Endometrial microvascular endothelial cells (primary cell): ENCODE measurements around the gene LCORL. TPM values are rescaled to one million over a fixed set of nuclear protein-coding genes. Genes with fewer than 3 reads are reported as not detected.

Experiments used
- in situ Hi-C: cut with HindIII; loops from 2 replicates; pipeline ENCODE4 v1.10.0; 2017; ENCODE audit warnings: low sequenced_read_pairs, low pct_unique_long_range_greater_than_20kb; ENCODE audit errors: inconsistent ontology term
- total RNA-seq: library from RNA; depleted of rRNA; stranded (reverse); fragments of >200 nt; gene quantifications from one replicate; pipeline ENCODE4 v1.2.3, GENCODE V29; 2015; ENCODE audit errors: inconsistent ontology term

LCORL gene
- total RNA-seq, 1 donor from 2014 or later, result 18.0 TPM

DNA sequence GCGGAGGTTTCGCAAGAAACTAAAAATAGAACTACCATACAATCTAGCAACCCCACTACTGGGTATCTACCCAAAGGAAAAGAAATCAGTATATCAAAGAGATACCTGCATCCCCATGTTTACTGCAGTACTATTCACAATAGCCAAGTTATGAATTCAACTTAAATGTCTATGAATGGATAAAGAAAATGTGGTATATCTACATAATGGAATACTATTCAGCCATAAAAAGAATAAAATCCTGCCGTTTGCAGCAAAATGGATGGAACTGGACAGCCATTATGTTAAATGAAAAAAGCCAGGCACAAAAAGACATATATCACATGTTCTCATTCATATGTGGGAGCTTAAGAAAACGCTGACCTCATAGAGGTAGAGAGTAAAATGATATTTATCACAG is 65.3 kb downstream of the LCORL start:
- in situ Hi-C loops, result no loop called here

DNA sequence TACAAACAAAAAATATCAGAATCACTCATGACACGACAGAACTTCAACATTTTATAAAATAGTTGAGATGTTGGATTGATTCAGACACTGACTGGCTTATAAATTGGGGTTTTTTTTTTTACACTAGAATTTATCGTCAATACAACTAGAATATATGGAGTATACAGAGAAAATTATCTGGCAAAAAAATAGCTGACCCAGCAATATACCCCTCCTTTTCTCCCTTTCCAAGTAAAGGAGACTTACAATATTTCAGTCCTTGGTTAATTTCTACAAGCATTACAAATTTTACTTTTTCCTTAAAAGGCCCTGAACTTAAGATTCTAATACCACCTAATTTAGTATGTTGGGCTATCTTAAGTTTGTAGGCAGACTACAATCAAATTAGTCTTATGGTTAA is 76.3 kb downstream of the LCORL start:
- in situ Hi-C loops, result no loop called here

DNA sequence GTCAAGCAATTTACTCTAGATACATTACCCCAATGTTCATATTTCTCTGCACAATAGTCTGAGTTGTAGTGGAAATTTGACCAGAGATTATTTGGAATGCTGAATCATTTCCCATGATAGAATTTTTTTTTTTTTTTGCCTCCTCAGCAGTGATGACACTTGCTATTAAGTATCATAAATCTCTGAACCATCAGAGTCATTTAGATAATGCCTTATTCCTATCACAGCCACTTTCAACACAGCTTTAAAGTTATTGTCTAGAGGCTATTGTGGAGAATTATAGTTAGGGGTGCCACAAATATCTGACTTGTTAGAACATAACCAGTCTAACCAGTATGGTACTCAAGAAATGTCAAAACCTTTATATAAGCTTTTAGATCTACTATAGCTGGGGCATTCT is 79.8 kb downstream of the LCORL start:
- in situ Hi-C loops, result no loop called here

DNA sequence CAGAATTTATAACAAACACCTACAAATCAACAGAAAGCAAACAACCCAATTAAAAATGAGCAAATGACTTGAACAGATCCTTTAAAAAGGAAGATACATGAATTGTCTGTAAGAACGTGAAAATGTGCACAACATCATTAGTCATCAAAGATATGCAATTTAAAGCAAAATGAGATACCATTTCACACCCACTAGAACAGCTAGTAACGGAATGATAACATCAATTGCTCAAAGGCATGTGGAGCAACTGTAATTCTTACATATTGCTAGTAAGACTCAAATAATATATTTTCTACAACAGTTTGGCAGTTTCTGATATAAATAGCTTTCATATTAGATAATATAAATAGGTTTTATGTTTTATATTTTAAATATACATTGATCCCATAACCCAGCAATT is 82.5 kb downstream of the LCORL start:
- in situ Hi-C loops, result no loop called here

DNA sequence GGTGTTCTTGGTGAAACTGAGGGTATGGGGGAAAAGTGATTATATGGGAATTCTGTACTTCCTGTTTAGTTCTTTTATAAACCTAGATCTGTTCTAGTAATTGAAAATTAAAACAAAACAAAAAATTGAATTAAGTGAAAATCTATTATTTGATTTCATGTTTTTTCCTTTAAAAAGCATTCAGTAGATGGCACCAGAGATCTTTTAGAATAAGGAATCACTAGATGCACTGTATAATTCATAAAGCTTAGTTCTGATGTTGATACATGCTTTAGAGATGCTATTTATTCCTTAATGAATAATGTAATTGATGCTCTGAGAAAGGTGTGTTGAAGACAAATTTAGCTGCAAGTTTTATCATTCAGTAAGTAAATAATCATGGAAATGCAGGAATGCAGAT is 87.3 kb downstream of the LCORL start:
- in situ Hi-C loops, result no loop called here

DNA sequence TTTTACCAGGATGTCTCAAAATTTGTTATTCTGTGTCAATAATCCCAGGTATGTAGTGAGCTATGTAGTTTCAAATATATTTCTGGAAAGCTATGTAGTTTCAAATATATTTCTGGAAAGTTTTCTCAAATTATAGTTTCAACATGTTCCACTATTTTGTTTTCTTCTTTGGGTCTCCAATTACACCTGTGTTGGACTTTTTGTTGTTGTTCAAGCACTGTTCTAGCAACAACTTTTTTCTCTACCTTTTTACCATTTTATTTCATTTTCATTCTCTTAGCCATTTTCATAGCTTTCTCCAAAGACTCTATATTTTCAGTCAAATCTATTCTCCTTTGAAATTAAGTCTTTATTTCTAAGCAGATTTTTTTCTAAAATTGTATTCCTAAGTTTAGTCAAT is 88.4 kb downstream of the LCORL start:
- in situ Hi-C loops, result no loop called here

DNA sequence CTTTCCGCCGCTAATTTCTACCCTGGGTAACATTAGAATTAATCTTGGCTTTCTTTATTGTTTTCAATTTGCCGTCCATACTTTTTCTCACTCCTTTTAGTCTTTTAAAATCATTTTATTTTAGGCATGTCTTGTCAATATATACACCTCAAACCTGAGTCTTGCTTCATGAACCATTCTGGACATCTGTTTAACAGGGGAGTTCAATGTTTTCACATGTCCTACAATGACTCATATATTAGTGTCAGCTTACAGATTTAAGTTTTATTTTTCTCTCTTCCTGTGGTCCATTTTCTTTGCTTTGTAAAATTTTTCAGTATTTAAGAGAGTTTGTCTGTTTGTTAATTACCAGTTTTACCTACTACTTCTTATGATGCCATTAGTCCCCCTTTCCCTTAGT is 89.5 kb downstream of the LCORL start:
- in situ Hi-C loops, result no loop called here

DNA sequence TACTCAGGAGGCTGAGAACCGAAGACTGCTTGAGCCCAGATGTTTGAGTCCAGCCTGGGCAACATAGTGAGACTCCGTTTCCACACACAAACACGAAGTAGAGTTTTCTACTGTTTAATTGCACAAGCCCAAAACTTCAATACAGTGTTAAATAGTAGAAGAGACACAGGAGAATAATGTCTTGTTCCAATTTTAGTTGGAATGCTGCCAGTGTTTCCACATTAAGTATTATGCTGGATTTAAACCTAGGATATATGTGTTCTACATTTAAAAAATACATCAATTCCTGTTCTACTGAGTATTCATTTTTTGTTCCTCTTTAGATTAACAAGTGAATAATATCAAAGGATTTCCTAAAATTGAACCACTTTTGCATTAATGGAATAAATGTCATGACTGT is 91.3 kb downstream of the LCORL start:
- in situ Hi-C loops, result no loop called here

DNA sequence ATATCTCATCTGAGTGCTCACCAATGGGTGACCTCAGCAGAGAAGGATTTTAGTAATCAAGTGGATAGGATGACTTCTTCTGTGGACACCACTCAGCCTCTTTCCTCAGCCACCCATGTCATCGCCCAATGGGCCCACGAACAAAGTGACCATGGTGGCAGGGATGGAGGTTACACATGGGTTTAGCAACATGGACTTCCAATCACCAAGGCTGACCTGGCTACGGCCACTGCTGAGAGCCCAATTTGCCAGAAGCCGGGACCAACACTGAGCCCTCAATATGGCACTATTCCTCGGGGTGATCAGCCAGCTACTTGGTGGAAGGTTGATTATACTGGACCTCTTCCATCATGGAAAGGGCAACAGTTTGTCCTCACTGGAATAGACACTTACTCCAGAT is 97.4 kb downstream of the LCORL start:
- in situ Hi-C loops, result no loop called here

DNA sequence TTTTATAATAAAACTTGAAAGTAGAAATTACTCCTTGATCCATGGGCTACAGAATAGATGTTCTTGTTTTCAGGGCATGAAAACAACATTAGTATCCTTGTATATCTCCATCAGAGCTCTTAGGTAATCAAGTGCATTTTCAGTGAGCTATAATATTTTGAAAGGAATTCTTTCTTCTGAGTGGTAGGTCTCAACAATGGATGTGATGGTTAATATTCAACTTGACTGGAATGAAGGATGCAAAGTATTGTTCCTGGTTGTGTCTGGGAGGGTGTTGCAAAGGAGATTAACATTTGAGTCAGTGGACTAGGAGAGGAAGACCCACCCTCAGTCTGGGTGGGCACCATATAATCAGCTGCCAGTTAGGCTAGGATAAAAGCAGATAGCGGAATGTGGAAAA is 100.1 kb downstream of the LCORL start:
- in situ Hi-C loops, result no loop called here

DNA sequence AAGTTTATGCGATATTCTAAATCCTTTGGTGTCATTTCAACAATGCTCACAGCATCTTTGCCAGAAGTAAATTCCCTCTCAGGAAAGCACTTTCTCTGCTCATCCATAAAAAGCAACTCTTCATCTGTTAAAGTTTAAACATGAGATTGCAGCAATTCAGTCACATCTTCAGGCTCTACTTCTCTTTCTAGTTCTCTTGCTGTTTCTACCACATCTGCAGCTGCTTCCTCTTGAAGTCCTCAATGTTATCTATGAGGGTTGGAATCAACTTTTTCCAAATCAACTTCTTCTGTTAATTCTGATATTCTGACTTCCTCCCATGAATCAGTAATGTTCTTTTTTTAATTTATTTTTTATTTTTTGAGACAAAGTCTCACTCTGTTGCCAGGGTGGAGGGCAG is 100.9 kb downstream of the LCORL start:
- in situ Hi-C loops, result no loop called here

DNA sequence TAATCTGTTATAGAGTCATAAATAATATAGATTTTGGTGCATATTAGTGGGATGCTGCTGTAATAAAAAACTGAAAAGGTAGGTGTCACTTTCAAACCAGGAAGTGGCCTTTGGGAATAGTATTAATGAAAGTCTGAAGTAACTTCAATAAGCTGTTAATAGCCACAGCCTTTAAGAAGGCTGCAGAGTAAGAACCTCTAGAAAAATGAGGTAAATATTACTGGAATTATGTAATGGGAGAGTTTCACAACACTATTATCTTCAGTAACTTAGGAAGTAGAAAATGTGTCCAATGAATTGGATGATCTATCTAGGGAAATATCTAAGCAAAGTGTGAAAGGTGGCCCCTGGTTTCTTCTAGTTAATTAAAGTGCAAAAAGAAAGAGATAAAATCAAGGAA is 106.1 kb downstream of the LCORL start:
- in situ Hi-C loops, result no loop called here

DNA sequence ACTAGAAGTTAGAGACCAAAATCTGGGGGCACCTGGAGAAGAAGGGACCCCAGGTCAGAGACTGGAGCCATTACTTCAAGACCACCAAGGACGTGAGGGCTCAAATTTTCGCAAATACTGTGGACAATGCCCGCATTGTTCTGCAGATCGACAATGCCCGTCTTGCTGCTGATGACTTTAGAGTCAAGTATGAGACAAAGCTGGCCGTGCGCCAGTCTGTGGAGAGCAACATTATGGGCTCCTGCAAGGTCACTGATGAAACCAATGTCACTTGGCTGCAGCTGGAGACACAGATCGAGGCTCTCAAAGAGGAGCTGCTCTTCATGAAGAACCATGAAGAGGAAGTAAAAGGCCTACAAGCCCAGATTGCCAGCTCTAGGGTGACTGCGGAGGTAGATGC is 109.5 kb downstream of the LCORL start:
- in situ Hi-C loops, result no loop called here

DNA sequence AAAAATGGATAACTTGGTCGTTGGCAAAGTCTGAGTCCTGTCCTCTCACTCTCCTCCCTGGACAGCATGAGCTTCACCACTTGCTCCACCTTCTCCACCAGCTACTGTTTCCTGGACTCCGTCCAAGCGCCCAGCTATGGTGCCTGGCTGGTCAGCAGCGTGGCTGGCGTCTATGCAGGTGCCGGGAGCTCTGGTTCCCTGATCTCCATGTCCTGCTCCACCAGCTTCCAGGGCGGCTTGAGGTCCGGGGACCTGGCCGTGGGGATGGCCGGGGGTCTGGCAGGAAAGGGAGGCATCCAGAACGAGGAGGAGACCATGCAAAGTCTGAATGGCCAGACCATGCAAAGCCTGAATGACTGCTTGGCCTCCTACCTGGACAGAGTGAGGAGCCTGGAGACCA is 109.9 kb downstream of the LCORL start:
- in situ Hi-C loops, result no loop called here

DNA sequence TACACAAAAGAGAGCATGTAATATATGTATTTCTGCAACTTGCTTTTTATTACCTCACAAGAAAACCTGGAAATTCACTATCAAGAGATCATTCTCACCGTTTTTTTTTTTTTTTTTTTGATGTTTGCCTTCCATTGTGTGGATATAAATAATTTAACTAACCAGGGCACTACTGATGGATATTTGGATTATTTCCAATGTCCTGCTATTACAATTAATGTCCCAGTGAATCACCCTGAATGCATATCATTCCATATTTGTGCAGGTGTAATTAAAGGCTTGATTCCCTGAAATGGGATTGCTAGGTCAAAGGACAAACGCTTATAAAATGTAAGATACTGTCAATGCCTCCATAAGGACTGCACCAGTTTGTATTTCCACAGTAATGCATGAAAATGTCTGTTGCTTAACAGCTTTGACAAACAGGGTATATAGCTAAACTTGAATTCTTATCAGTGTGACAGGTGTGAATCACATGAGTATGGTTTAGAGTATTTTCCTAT is 123.0 kb downstream of the LCORL start:
- in situ Hi-C loops, result no loop called here

DNA sequence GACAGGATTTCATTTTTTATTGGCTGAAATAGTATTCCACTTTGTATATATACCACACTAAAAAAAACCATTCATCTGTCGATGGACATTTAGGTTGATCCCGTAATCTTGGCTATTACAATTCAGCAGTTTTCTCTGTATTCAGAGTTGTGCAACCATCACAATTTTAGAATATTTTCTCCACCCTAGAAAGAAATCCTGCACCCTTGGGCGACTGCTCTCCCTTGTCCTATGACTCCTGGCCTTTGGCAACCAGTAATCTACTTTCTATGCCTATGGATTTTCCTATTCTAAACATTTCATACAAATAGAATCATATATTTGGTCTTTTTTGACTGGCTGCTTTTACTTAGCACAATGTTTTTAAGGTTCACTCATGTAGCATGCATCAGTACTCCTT is 126.1 kb downstream of the LCORL start:
- in situ Hi-C loops, result no loop called here

DNA sequence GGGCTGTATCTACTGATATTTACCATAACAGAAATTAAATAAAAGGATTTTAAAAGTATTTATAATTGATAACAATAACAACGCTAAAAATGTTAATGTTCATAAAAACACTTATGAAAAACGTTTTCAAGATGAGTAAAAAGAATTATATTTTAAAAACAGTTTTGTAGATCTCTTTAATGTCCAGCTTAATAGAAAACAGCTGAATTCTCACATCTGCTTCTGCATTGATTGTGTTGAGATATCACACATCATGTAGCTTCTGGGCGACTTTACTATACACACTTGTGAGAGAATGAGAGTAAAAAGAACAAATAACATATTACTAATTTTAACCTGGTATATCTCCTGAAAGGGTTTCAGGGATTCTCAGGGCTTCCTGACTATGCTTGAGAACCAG is 127.1 kb downstream of the LCORL start:
- in situ Hi-C loops, result no loop called here

DNA sequence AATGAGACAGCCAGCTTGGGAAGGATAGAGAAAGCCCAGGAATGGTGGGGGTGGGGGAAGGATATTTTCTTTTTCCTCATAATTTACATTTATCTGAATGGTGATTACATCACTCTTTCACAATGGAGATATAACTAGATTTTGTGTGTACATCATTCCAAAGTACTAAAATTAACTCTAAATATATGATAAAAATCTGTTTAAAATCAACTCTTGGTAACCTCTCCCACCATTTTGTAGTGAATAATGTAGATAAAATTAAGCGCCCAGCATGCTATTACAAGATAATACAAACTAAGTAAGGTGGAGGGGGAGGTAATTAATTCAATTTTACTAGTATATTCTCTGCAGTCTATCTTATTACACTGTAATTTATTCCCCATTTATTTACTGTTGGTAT is 131.9 kb downstream of the LCORL start:
- in situ Hi-C loops, result no loop called here

DNA sequence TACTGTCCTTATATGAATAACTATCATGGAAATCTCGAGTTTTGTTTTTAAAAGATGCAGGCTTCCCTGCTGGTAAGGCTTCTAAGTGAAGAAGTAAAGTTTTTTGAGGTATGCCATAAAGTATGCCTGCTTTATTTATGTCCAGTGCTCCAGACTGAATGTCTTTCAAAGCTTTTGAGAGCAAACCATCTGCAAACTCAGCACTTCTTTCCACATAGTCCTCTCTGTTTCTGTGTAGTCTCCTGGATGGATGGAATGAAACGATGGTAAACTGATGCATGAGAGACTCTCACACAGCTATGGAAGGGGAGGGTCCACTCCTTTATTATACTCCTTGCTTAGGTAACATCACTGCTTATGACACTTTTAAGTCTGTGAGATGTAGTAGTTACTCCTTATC is 137.0 kb downstream of the LCORL start:
- in situ Hi-C loops, result no loop called here

DNA sequence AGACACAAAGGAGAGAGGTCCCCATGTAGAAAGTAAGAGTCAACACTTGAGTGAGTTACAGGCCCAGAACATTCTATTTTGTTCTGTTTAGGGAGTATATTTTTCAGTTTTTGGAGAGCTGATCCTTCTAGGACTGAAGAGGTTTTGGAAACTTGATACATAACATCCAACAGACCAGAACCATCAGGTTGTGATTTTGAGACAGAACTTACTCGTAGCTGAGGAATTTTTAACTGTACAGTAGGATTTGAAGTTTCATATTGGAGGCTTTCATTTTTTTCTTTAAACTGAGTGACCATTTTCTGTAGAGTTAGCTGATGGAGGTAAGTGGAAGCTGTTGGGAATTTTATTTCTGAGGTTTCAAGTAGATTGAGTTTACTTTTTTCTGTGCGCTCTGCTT is 137.5 kb downstream of the LCORL start:
- in situ Hi-C loops, result no loop called here

DNA sequence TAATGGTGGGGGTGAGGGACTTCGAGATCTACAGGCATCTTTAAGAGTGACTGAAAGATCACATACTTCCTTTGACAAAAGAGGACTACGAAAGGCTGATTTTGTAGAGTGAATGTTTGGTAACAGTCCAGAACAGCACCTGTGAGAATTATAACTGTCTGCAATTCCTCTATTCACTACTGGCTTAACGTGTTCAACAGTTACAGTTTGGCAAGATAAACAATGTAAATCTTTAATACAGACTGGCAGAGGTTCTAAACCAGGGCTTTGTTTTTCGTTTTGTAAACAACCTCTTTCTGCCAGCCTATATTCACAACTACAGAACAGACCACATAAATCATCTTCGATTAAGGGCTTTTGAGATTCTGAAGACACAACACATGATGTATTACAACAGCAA is 143.9 kb downstream of the LCORL start:
- in situ Hi-C loops, result no loop called here

DNA sequence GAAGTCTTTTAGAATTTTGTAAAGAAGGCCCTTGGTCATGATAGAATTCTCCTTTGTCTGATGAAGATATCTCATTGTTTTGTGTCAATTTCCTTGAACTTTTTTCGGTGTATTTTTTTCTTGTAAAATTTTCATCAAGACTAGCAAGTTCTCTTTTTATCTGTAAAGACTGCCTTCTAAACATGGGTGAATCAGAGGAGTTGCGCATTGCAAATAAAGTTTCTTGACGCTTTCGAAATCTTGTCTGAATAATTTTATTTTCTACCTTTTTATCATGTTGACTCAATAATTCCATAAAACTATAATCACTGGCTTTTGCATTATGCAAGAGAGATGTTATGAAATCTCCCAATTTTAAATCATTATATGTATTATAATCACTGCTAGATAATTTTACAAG is 144.6 kb downstream of the LCORL start:
- in situ Hi-C loops, result no loop called here
